Aorta (tissue), 5 donors: ENCODE results near the gene NDUFA8. TPM values are rescaled to one million over a fixed set of nuclear protein-coding genes. Genes with fewer than 3 reads are reported as not detected.

Experiments
- ATAC-seq: fragments of 200-7000 bp; cut with Tn5 transposase; one replicate; pipeline ENCODE4 v1.9.1; 2022; ENCODE audit warnings: moderate library complexity; ENCODE audit not compliant: low FRiP score
- DNase-seq, 2 donors: peaks; one replicate each; pipeline ENCODE4 v3.0.0-alpha.2; 2020
- H3K27ac ChIP-seq, 2 donors: one replicate each; pipeline ENCODE4 v1.5.1; 2013; ENCODE audit warnings: low read length in 2 of 2, mild to moderate bottlenecking in 2 of 2, moderate library complexity in 2 of 2, control low read depth in 1 of 2, inconsistent platforms in 1 of 2, low read depth in 1 of 2
- H3K27me3 ChIP-seq, 2 donors: one replicate each; pipeline ENCODE4 v1.6.1; 2013; ENCODE audit warnings: control low read depth in 1 of 2, low read length in 1 of 2, mild to moderate bottlenecking in 1 of 2, moderate library complexity in 1 of 2; ENCODE audit not compliant: insufficient read depth in 2 of 2, control insufficient read depth in 1 of 2
- H3K36me3 ChIP-seq, 2 donors: one replicate each; pipeline ENCODE4 v1.6.1; 2013; ENCODE audit warnings: control low read depth in 1 of 2, low read length in 1 of 2, mild to moderate bottlenecking in 1 of 2; ENCODE audit not compliant: insufficient read depth in 2 of 2, control insufficient read depth in 1 of 2
- H3K4me1 ChIP-seq, 2 donors: one replicate each; pipeline ENCODE4 v1.6.1; 2013; ENCODE audit warnings: low read length in 2 of 2, control low read depth in 1 of 2, mild to moderate bottlenecking in 1 of 2, moderate library complexity in 1 of 2; ENCODE audit not compliant: insufficient read depth in 2 of 2, control insufficient read depth in 1 of 2
- H3K4me3 ChIP-seq, 2 donors: one replicate each; pipeline ENCODE4 v1.5.1; 2013; ENCODE audit warnings: low read length in 2 of 2, control low read depth in 1 of 2, mild to moderate bottlenecking in 1 of 2
- H3K9me3 ChIP-seq: one replicate; pipeline ENCODE4 v1.6.1; 2013; ENCODE audit warnings: mild to moderate bottlenecking, low read length; ENCODE audit not compliant: control insufficient read depth
- WGBS, 2 donors: extraction: QIAGEN DNeasy Blood & Tissue Kit; methylation state at CpG; one replicate each; pipeline ENCODE4 v1.1.7; 2013; 5-methylcytosine and 5-hydroxymethylcytosine counted together
- intact Hi-C, 2 donors: fragments of 100-400 bp; cut with DNase I; formaldehyde crosslinking; loops; one replicate each; pipeline versions ENCODE4 v1.14.2 to v1.15.0; 2022
- polyA plus RNA-seq, 2 donors: library from polyadenylated mRNA; stranded (reverse); fragments of 200-250 nt; gene quantifications; one replicate each; pipeline ENCODE4 v1.2.3, GENCODE V29; 2013
- total RNA-seq, 2 donors: library from RNA; stranded (reverse); fragmentation: NEBNext Ultra II Directional; extraction: Animal tissue kit (Norgen Biotek cat#: 25700); gene quantifications; one replicate each; pipeline ENCODE4 v1.2.1, GENCODE V29; 2021
- donor health status: healthy with polysubstance abuse.
- donor health status: Bipolar disorder and iron deficiency.
- donor health status: DM: no; HTN: no; CAD: no.
- donor health status: DM: no; HTN: no; CAD: no.
- donor health status: DM: yes; HTN: yes; CAD: no.

Gene NDUFA8
- total and polyA plus RNA-seq, 4 donors: 25.3 to 65.6 (median 43.0) TPM

DNA sequence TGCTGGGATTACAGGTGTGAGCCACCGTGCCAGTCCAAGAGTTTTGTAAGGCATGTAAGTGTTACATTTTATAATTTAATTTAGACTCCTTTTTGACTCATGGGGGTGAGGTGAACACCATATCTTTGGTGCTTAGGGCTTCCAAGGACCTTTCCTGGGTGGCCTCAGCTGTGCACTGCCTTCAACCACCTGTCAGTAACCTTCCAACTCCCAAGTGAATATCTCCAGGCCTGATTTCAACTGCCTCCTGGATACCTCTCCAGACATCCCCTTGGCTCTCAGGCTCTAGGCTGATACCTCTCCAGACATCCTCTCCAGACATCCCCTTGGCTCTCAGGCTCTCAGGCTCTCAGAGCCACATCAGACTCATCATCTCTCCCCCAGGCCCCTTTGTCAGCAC is 35.5 kb downstream of the NDUFA8 start:
- ATAC-seq (no peak), DNase-seq (peak in 1 of 2 donors; percentile 16)
- H3K4me1 ChIP-seq: no peaks in the 10 kb centered on the region
- no peaks in the 10 kb centered on the region for H3K9me3 ChIP-seq
- no peak overlapping the region for H3K4me3 ChIP-seq
- H3K36me3 ChIP-seq: no peaks in the 10 kb centered on the region
- intact Hi-C loops: loop anchor here (2.0 to 10.0 kb wide), 4 partner anchors 227 to 691 kb away; no protein-coding TSS in a partner anchor
- no peaks in the 10 kb centered on the region for H3K27me3 ChIP-seq
- H3K27ac ChIP-seq: no peak overlapping the region
- WGBS, 2 donors: 90 to 96% methylated on average over 1 of the region's 1 CpG

DNA sequence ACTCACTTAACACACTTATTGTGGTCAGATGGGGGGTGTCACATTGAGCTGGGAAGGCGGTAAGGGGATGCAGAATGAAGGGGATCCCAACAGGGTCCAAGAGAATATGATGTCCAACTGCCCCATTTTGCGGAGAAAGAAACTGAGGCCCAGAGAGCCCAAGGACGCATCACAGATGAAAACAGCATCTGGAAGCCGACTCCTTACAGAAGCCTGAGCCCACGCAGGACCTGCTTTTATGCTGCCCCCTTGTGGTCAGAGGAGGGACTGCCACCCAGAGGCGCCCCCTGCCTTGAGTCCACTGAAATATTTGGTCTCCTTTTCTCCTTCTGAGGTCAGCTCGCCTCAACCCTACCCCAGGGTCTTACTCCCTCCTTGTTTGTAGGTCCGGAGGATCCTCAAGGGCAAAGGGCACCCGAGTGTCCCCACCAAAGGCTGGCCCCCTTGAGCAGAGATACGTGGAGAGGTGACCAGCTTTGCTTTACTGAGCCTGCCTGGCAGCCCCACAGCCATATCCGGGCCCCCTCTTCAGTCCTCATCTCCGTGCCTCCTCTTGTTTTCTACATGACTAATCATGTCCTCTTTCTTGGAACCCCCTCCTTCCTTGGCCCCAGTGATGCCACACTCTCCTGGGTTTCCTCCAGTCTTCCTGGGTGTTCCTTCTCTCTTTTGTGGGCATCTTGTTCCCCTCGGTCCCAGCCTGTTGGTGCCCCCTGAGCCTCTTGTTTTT is 36.5 kb downstream of the NDUFA8 start:
- no peak overlapping the region for H3K4me3 ChIP-seq
- DNase-seq (peak; percentile 77 to 91), ATAC-seq (peak; percentile 66)
- H3K4me1 ChIP-seq: no peaks in the 10 kb centered on the region
- H3K9me3 ChIP-seq: no peaks in the 10 kb centered on the region
- intact Hi-C loops: loop anchor here (2.0 to 10.0 kb wide), 3 partner anchors 22 to 692 kb away; no protein-coding TSS in a partner anchor
- H3K27ac ChIP-seq: no peak overlapping the region
- no peaks in the 10 kb centered on the region for H3K36me3 ChIP-seq
- 30% methylated on average over 13 of the region's 13 CpGs for WGBS, 2 donors
- H3K27me3 ChIP-seq: no peaks in the 10 kb centered on the region

DNA sequence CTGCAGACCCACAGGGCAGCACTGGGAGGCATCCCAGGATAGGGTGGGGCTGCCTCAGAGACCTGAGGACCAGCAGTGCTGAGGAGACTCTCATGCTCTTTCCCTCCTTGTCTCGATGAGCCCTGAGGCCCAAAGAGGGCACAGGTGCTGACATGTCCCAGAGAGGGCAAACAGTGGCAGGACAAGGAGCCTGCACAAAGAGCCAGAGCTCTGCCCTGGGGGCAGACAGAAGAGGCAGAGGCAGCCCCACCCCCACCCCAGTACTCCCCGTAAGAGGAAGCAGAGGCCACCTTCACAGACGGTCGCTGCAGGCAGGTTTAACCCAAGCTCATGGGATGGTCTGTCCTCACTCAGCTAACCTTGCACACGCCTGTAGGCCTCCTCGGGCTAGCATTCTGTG is 37.1 kb downstream of the NDUFA8 start:
- DNase-seq (peak in 1 of 2 donors; percentile 61), ATAC-seq (no peak)
- Histone ChIP-seq H3K4me1 (no peaks in the 10 kb centered on the region), H3K27ac (no peak overlapping the region), H3K27me3 (no peaks in the 10 kb centered on the region), H3K4me3 (no peak overlapping the region), H3K36me3 (no peaks in the 10 kb centered on the region), H3K9me3 (no peaks in the 10 kb centered on the region)
- intact Hi-C loops: loop anchor here (2.0 to 10.0 kb wide), 3 partner anchors 22 to 692 kb away; no protein-coding TSS in a partner anchor
- 63 to 64% methylated on average over 6 of the region's 6 CpGs for WGBS, 2 donors

DNA sequence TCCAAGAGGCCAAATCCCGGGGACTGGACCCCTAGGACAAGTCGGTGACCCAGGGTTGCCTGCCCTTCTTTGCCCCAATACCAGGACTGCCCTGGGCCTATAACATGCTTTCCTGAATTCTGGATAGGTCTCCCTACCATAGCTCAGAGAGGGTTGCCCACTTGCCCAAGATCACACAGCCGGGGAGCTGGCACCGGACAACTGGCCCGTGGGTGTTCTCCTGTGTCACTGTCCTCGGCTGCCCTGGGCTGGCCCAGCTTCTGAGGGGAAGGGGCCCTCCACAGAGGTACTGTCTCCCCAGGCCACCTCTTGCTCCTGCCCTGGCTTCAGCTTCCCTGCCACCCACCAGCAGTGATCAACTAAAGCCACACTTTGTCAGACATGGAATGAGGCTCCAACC is 37.6 kb downstream of the NDUFA8 start:
- H3K27ac ChIP-seq: no peak overlapping the region
- H3K4me1 ChIP-seq: no peaks in the 10 kb centered on the region
- no peaks in the 10 kb centered on the region for H3K9me3 ChIP-seq
- 92 to 100% methylated on average over 6 of the region's 6 CpGs for WGBS, 2 donors
- intact Hi-C loops: loop anchor here (2.0 to 10.0 kb wide), 3 partner anchors 21 to 693 kb away; no protein-coding TSS in a partner anchor
- no peaks in the 10 kb centered on the region for H3K36me3 ChIP-seq
- ATAC-seq (no peak), DNase-seq (peak in 1 of 2 donors; percentile 48)
- H3K27me3 ChIP-seq: no peaks in the 10 kb centered on the region
- no peak overlapping the region for H3K4me3 ChIP-seq

DNA sequence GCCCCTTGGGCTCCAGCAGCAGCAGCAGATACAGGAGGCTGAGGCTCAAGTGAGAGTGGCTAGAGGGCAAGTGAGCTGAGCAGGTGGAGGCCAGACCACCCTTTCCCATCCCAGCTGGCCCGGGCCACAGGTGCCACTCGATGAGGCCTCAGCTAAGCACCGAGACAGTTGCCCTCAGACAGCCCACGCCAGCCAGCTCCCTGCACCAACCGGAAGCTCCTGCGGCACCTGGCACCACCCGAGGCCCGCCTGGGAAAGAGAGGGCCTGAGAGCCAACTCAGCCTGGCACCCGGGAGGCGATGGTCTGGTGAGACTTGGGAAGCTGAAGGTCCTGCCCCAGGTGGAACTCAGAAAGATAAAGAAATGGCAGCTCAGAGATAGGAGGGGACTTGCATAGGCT is 38.2 kb downstream of the NDUFA8 start:
- intact Hi-C loops: loop anchor here (2.0 to 10.0 kb wide), 3 partner anchors 21 to 693 kb away; no protein-coding TSS in a partner anchor
- no peaks in the 10 kb centered on the region for H3K4me1 ChIP-seq
- DNase-seq: peak in 1 of 2 donors; percentile 71
- H3K27me3 ChIP-seq: no peaks in the 10 kb centered on the region
- no peak overlapping the region for H3K4me3 ChIP-seq
- 90 to 91% methylated on average over 10 of the region's 10 CpGs for WGBS, 2 donors
- ATAC-seq: no peak
- no peak overlapping the region for H3K27ac ChIP-seq
- H3K36me3 ChIP-seq: no peaks in the 10 kb centered on the region
- H3K9me3 ChIP-seq: no peaks in the 10 kb centered on the region

DNA sequence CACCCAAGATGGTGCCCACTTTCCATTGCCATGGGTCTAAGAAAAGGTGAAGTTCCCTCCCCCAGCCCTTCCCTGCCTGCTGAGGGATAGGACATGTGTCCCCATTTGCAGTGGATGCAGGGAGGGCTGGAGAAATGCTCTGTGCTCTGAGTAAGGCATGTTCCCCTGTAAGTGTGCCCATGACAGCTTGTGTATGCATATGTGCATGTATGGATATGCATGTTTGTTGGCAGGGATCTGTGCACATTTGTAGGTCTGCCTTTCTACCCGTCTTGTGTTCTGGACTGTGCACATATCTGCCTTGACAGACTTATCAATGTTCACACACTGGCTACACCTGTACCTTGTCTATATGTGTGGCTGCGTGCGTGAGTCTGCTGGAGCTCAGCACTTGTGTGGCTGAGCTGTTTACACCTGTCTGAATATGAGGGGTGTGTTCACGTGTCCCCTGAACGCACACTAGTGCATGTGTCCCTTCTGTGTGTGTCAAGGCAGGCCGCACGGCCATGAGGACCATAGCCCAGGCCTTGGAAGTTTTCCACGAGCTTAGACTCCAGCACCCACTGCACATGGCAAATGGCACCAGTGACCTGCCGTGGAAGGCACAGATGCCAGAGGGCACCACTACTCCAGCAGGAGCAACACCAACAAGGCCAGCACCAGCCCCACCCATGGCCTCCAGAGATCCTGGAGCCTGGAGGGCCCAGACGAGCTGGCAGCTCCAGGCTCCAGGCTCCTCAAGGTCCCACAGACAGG is 39.1 kb downstream of the NDUFA8 start:
- WGBS, 2 donors: 82% methylated on average over 10 of the region's 10 CpGs
- DNase-seq (peak in 1 of 2 donors; percentile 66), ATAC-seq (no peak)
- Histone ChIP-seq H3K27me3 (no peaks in the 10 kb centered on the region), H3K4me3 (no peak overlapping the region), H3K4me1 (no peaks in the 10 kb centered on the region), H3K9me3 (no peaks in the 10 kb centered on the region), H3K27ac (no peak overlapping the region), H3K36me3 (no peaks in the 10 kb centered on the region)
- intact Hi-C loops: loop anchor here (2.0 to 10.0 kb wide), 3 partner anchors 20 to 694 kb away; no protein-coding TSS in a partner anchor

DNA sequence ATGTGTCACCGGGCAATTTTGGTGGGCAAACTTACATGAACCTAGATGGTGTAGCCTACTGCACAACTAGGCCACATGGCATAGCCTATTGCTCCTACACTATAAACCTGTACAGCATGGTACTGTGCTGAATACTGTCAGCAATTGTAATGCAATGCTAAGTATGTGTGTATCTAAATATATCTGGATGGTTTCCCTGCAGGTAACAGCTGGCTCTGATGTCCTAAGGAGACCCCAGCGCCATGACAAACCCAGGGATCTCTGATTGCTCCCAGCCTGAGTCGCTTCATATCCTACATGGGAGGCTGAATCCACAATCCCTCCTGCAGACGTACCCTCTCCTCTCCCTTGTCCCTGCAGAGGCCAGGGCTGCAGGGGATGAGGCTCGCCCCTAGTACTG is 39.9 kb downstream of the NDUFA8 start:
- no peak for DNase-seq
- WGBS, 2 donors: 91 to 94% methylated on average over 5 of the region's 5 CpGs
- intact Hi-C loops: loop anchor here (2.0 to 10.0 kb wide), 3 partner anchors 19 to 695 kb away; no protein-coding TSS in a partner anchor
- no peaks in the 10 kb centered on the region for H3K4me1 ChIP-seq
- H3K36me3 ChIP-seq: no peaks in the 10 kb centered on the region
- H3K27me3 ChIP-seq: no peaks in the 10 kb centered on the region
- no peak overlapping the region for H3K27ac ChIP-seq
- no peaks in the 10 kb centered on the region for H3K9me3 ChIP-seq
- no peak for ATAC-seq
- no peak overlapping the region for H3K4me3 ChIP-seq

DNA sequence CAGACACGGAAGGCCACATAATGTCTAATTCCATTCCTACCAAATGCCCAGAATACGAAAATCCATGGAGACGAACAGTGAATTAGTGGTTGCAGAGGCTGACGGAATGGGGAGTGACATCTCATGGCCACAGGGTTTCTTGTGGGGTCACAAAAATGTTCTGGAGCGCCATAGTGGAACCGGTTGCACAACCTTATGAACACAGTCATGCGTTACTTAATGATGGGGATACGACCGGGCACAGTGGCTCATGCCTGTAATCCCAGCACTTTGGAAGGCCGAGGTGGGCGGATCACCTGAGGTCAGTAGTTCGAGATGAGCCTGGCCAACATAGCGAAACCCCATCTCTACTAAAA is 40.4 kb downstream of the NDUFA8 start:
- Histone ChIP-seq H3K4me1 (no peaks in the 10 kb centered on the region), H3K27me3 (no peaks in the 10 kb centered on the region), H3K9me3 (no peaks in the 10 kb centered on the region), H3K36me3 (no peaks in the 10 kb centered on the region), H3K4me3 (no peak overlapping the region), H3K27ac (no peak overlapping the region)
- DNase-seq (no peak), ATAC-seq (no peak)
- WGBS, 2 donors: 94 to 95% methylated on average over 13 of the region's 13 CpGs
- intact Hi-C loops: no loop called here
